Measurements from ENCODE around the gene CYP46A1. TPM values are rescaled to one million over a fixed set of nuclear protein-coding genes. Genes with fewer than 3 reads are reported as not detected.

The CYP46A1 gene
- total and polyA plus RNA-seq, 2 experiments from 2014 or later = 0.47 to 1.7 TPM

- no peaks in the 10 kb centered on the region for H4K20me1 ChIP-seq (ENCODE audit: insufficient read depth, poor library complexity, severe bottlenecking)
- H3K4me1 ChIP-seq (ENCODE audit: insufficient read depth) = peaks cover 2% of the 10 kb centered on the region
- H3K4me2 ChIP-seq = no peak overlapping the region
- TF ChIP-seq EZH2 (IDR thresholded peaks at IDR 0.05; ENCODE audit: borderline replicate concordance) (no peak), EZH2phosphoT487 (IDR thresholded peaks at IDR 0.05; ENCODE audit: low read depth, severe bottlenecking, unreplicated experiment) (no peak)
- TF ChIP-seq, protein P1, sequence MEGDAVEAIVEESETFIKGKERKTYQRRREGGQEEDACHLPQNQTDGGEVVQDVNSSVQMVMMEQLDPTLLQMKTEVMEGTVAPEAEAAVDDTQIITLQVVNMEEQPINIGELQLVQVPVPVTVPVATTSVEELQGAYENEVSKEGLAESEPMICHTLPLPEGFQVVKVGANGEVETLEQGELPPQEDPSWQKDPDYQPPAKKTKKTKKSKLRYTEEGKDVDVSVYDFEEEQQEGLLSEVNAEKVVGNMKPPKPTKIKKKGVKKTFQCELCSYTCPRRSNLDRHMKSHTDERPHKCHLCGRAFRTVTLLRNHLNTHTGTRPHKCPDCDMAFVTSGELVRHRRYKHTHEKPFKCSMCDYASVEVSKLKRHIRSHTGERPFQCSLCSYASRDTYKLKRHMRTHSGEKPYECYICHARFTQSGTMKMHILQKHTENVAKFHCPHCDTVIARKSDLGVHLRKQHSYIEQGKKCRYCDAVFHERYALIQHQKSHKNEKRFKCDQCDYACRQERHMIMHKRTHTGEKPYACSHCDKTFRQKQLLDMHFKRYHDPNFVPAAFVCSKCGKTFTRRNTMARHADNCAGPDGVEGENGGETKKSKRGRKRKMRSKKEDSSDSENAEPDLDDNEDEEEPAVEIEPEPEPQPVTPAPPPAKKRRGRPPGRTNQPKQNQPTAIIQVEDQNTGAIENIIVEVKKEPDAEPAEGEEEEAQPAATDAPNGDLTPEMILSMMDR (IDR thresholded peaks at IDR 0.05; ENCODE audit: poor library complexity) = no peak
- no peak overlapping the region for H3K27ac ChIP-seq
- no peak overlapping the region for H3K4me3 ChIP-seq
- no peaks in the 10 kb centered on the region for H3K79me2 ChIP-seq
- H3K9me3 ChIP-seq (ENCODE audit: low read depth) = no peaks in the 10 kb centered on the region
- no peaks in the 10 kb centered on the region for H3K36me3 ChIP-seq (replicated peaks; ENCODE audit: insufficient read depth, low read depth)
- no peaks in the 10 kb centered on the region for H3K9me2 ChIP-seq (replicated peaks; ENCODE audit: insufficient read depth)
- WGBS (ENCODE audit: low lambda C conversion rate, missing lambda C conversion rate) = 85% methylated on average over 11 of the region's 11 CpGs
- DNase-seq (ENCODE audit: low spot score) = no peak
- H3K27me3 ChIP-seq = peaks cover 3% of the 10 kb centered on the region
- H2AFZ ChIP-seq = no peak overlapping the region
Measured at GRCh38 chr14:99689266-99690236, 5.5 kb downstream of the CYP46A1 start.

DNA sequence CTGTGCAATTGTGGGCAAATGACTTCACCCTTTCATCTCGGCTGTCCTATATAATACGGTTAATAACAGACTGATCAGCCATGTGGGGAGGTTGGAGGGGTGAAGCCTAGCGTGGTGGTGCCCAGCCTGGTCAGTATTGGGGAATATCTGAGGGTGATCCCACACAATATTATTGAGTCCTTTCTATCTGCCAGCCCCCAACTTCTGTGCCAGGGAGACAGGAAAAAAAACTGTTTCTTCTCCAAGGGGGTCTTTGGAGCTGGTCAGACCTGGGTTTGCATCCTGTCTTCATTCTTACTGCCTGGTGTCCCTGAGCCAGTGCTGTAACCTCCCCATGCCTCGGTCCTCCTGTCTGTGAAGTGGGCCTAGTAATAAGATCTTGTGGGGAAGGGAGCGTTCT, 6.5 kb downstream of the CYP46A1 start:
- Histone ChIP-seq H3K4me1 (ENCODE audit: insufficient read depth) (no peaks in the 10 kb centered on the region), H3K27me3 (peaks cover 3% of the 10 kb centered on the region), H3K27ac (no peak overlapping the region), H2AFZ (no peak overlapping the region), H3K4me2 (no peak overlapping the region), H3K9me3 (ENCODE audit: low read depth) (no peaks in the 10 kb centered on the region), H3K4me3 (no peak overlapping the region), H3K9me2 (replicated peaks; ENCODE audit: insufficient read depth) (no peaks in the 10 kb centered on the region), H4K20me1 (ENCODE audit: insufficient read depth, poor library complexity, severe bottlenecking) (no peaks in the 10 kb centered on the region), H3K79me2 (no peaks in the 10 kb centered on the region), H3K36me3 (replicated peaks; ENCODE audit: insufficient read depth, low read depth) (no peaks in the 10 kb centered on the region)
- TF ChIP-seq EZH2phosphoT487 (IDR thresholded peaks at IDR 0.05; ENCODE audit: low read depth, severe bottlenecking, unreplicated experiment) = no peak
- TF ChIP-seq, protein P1 (IDR thresholded peaks at IDR 0.05; ENCODE audit: poor library complexity) = no peak
- 93% methylated on average over 5 of the region's 5 CpGs for WGBS (ENCODE audit: low lambda C conversion rate, missing lambda C conversion rate)
- DNase-seq (ENCODE audit: low spot score) = no peak

- WGBS (ENCODE audit: low lambda C conversion rate, missing lambda C conversion rate) = 90% methylated on average over 13 of the region's 13 CpGs
Measured at GRCh38 chr14:99691111-99691885, 7.2 kb downstream of the CYP46A1 start.

More at GRCh38 chr14:99691111-99691885, 7.2 kb downstream of the CYP46A1 start:
- Histone ChIP-seq H3K4me1 (ENCODE audit: insufficient read depth) (no peaks in the 10 kb centered on the region), H3K79me2 (no peaks in the 10 kb centered on the region), H3K36me3 (replicated peaks; ENCODE audit: insufficient read depth, low read depth) (no peaks in the 10 kb centered on the region), H3K27me3 (peaks cover under 1% of the 10 kb centered on the region), H4K20me1 (ENCODE audit: insufficient read depth, poor library complexity, severe bottlenecking) (no peaks in the 10 kb centered on the region), H3K9me2 (replicated peaks; ENCODE audit: insufficient read depth) (no peaks in the 10 kb centered on the region), H3K9me3 (ENCODE audit: low read depth) (no peaks in the 10 kb centered on the region), H3K4me3 (no peak overlapping the region), H2AFZ (no peak overlapping the region), H3K4me2 (no peak overlapping the region), H3K27ac (no peak overlapping the region)
- DNase-seq (ENCODE audit: low spot score) = no peak
- TF ChIP-seq EZH2phosphoT487 (IDR thresholded peaks at IDR 0.05; ENCODE audit: low read depth, severe bottlenecking, unreplicated experiment) (no peak), EZH2 (IDR thresholded peaks at IDR 0.05; ENCODE audit: borderline replicate concordance) (no peak)
- TF ChIP-seq, protein P1 (IDR thresholded peaks at IDR 0.05; ENCODE audit: poor library complexity) = no peak

All from hepatocyte (in vitro differentiated cells).